Prostate gland (tissue), 2 donors: ENCODE results near the gene ZNF575.

ENCODE experiments used
- POLR2AphosphoS5 ChIP-seq: sonication (generic); formaldehyde crosslinking; IDR thresholded peaks from one replicate; pipeline ENCODE4 v1.6.1; 2017; ENCODE audit warnings: antibody characterized with exemption
- TF ChIP-seq, protein P1 (sequence below), 4 experiments: fragments of 200-600 bp in 2 of 4; fragments of 450-650 bp in 2 of 4; sonication (generic) in 2 of 4; IDR thresholded peaks; 1 replicate in 3 of 4; 2 replicates in 1 of 4; pipeline ENCODE4 v1.5.1; 2016 to 2019; ENCODE audit warnings: antibody characterized with exemption in 4 of 4, mild to moderate bottlenecking in 2 of 4, moderate library complexity in 2 of 4

GRCh38 chr19:43489979-43490599, 42.9 kb upstream of the ZNF575 start:
- TF ChIP-seq, protein P1, sequence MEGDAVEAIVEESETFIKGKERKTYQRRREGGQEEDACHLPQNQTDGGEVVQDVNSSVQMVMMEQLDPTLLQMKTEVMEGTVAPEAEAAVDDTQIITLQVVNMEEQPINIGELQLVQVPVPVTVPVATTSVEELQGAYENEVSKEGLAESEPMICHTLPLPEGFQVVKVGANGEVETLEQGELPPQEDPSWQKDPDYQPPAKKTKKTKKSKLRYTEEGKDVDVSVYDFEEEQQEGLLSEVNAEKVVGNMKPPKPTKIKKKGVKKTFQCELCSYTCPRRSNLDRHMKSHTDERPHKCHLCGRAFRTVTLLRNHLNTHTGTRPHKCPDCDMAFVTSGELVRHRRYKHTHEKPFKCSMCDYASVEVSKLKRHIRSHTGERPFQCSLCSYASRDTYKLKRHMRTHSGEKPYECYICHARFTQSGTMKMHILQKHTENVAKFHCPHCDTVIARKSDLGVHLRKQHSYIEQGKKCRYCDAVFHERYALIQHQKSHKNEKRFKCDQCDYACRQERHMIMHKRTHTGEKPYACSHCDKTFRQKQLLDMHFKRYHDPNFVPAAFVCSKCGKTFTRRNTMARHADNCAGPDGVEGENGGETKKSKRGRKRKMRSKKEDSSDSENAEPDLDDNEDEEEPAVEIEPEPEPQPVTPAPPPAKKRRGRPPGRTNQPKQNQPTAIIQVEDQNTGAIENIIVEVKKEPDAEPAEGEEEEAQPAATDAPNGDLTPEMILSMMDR (IDR thresholded peaks at IDR 0.05), result no peak
- TF ChIP-seq POLR2AphosphoS5, result no peak
